Activated CD8-positive, alpha-beta memory T cell treated with anti-CD3 and anti-CD28 coated beads, Interleukin-2, amount 50 U/mL, for 24 hours (primary cell): ENCODE measurements around the gene TIMM9.
"Not testable (repeated sequence)": the region's sequence is repeated elsewhere in the genome, so short reads cannot be mapped to it uniquely, and the experiment has no call there.

Source experiments
- DNase-seq: peaks from one replicate; pipeline ENCODE4 v3.0.0-alpha.2; 2020; ENCODE audit errors: extremely low read depth

TIMM9 gene

GRCh38 chr14:58398495-58398894, 28.8 kb downstream of the TIMM9 start:
- no peak for DNase-seq

- DNase-seq, result no peak
These were observed 30.2 kb downstream of the TIMM9 start for GRCh38 chr14:58397156-58397555.

DNA sequence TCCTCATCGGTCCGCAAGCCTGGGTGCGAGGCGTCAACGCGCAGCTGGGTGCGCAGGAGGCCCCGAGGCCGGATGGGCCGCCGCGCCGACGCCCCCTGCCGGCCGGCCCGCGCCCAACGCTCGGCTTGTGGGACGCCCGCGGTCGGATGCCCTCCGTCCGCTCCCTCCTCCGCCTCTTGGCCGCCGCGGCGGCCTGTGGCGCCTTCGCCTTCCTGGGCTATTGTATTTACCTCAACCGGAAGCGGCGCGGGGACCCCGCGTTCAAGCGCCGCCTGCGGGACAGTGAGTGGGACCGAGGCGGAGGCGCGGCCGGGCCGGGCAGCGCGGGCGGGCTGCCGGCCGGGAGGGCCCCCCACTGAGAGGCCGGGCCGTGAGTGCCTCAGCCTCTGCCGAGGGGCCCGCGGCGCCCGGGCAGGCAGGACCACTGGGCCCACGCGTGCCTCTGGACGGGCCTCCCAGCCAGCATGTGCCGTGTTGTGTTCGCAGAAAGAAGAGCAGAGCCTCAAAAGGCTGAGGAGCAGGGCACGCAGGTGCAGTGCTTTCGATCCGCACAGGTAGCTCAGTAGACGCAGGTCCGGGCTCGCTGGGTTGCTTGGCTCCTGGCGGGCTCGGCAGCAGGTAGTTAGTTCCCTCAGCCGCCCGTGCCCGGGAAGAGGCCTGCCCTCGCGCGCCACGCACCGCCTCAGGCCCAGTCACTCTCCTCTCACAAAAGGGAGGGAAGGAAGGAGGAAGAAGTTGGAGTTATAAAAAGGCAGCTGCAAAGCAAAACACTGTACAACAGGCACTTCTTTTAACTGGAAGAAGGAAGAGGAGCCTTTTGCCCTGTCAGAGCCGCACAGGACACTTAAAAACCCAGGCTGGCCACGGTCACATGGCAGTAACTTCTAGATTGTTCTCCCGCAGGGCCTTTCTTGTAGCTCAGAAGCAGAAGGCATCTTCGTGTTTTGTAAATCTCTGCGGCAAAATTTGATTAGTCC, 31.2 kb downstream of the TIMM9 start, which contains the start of gene TOMM20L:
Gene TOMM20L, plus strand, starts transcription at position 119 of the 977 bp plus-strand sequence. Its CDS starts 28 bp downstream, at position 147.
- DNase-seq, result peak; percentile 27

- no peak for DNase-seq
These were observed 31.8 kb downstream of the TIMM9 start for GRCh38 chr14:58395562-58395811.

- DNase-seq, result no peak
These were observed 36.5 kb downstream of the TIMM9 start for GRCh38 chr14:58390830-58391229.

DNA sequence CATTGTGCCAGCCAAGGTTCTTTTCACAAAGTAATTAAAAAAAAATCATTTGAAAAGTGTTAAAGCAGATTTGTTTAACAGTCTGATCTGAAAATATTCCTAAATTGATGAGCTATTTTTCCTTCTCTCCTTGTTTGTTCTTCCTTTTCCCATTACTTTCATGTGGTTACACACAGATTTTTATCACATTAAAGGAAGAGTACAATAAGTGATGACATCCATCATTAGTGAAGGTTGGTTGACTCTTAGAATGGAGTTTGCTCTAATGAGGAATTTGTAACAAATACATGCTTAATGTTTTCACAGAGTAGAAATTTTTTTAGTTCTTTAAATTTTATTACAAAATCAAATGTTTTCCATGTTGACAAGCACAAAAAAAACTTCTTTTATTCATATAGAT, 50.5 kb downstream of the TIMM9 start:
- no peak for DNase-seq

DNA sequence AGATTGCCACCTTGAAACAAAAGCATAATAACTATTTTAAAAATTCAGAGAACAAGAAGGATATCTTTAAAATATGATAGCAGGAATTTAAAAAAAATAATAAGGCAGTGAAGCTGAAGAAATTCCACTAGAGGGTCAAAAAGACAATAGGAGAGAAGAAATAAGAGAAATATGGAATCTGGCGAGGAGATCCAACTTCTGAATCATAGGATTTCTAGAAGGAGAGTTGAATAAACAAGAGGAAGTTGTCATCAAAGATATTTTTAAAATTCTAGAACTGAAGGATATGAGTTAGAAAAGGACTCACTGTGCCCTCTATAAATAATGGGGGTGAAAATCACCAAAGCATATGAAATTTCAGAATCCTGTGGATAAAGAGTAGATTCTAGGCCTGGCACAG, 58.4 kb downstream of the TIMM9 start:
- no peak for DNase-seq

DNA sequence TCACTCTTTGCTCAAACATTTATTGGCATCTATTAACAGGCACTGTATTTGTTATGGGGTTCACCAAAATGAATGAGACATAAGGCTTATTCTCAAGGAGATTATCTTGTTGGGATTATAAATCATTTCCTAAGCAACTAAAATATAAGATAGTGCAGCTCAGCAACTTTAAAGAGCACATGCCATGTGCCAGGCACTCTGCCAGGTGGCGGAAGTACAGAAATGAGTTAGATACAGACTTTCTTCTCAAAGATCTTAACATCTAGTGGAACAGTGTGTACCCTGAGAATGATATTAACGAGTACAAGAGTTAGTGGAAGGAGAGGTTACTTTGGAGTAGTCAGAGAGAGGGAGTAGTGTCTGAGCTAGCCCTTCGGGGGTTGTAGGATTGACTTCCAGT, 60.0 kb downstream of the TIMM9 start:
- no peak for DNase-seq

DNA sequence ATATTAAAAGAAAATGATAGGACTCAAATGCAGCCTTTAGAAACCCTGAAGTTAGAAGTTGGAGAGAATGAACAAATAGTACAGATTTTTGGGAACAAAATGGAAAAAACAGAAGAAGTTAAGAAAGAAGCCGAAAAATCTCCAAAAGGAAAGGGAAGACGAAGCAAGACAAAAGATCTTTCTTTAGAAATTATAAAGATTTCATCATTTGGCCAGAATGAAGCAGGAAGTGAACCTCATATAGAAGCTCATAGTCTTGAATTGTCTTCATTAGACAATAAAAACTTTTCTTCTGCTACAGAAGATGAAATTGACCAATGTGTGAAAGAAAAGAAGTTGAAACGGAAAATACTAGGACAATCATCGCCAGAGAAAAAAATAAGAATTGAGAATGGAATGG, 63.0 kb downstream of the TIMM9 start:
- no peak for DNase-seq

- DNase-seq, result no peak
These were observed 64.4 kb downstream of the TIMM9 start for GRCh38 chr14:58362798-58363412.

DNA sequence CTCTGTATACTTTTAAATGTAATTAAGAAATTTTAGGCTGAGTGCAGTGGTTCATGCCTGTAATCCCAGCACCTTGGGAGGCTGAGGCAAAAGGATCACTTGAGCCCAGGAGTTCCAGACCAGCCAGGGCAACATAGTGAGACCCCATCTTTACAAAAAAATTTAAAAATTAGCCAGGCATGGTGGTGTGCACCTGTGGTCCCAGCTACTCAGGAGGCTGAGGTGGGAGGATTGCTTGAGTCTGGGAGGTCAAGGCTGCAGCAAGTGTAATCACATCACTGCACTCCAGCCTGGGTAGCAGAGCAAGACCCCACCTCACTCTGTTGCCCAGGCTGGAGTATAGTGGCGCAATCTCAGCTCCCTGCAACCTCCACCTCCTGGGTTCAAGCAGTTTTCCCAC, 65.1 kb downstream of the TIMM9 start:
- DNase-seq, result not testable (repeated sequence)
